ENCODE measurements around the gene THPO. TPM values are rescaled to one million over a fixed set of nuclear protein-coding genes. Genes with fewer than 3 reads are reported as not detected.

Gene THPO
- total RNA-seq, 1 donor from 2014 or later, result 2.3 TPM

GRCh38 chr3:184352149-184352785, 25.7 kb downstream of the THPO start:
- Mint-ChIP-seq H3K36me3 (peaks cover 16% of the 10 kb centered on the region), H3K27ac (peak overlapping the region; percentile 75), H3K27me3 (ENCODE audit: insufficient read depth, low read depth) (peaks cover 7% of the 10 kb centered on the region), H3K4me3 (no peak overlapping the region), H3K9me3 (no peaks in the 10 kb centered on the region), H3K4me1 (peaks cover 35% of the 10 kb centered on the region)
- TF ChIP-seq CTCF (IDR thresholded peaks at IDR 0.05) (no peak), EZH2phosphoT487 (IDR thresholded peaks at IDR 0.05) (no peak), EZH2 (IDR thresholded peaks at IDR 0.05) (no peak)
- no peaks in the 10 kb centered on the region for H3K27me3 ChIP-seq
- no peak overlapping the region for H3K4me3 ChIP-seq
- H3F3A ChIP-seq (ENCODE audit: low read depth), result peaks cover 12% of the 10 kb centered on the region
- H3K9ac ChIP-seq, result no peak overlapping the region
- no peaks in the 10 kb centered on the region for H3K4me1 ChIP-seq
- peaks cover 17% of the 10 kb centered on the region for H4K20me1 ChIP-seq (ENCODE audit: low read depth)
- no peaks in the 10 kb centered on the region for H3K79me2 ChIP-seq (ENCODE audit: low read depth)
- H3K4me2 ChIP-seq, result no peak overlapping the region
- no peak overlapping the region for H3K27ac ChIP-seq
- no peaks in the 10 kb centered on the region for H3K9me3 ChIP-seq (ENCODE audit: low read depth)
- no peak overlapping the region for H2AFZ ChIP-seq (replicated peaks)
- no peak for DNase-seq (ENCODE audit: low spot score)
- H3K36me3 ChIP-seq, result no peaks in the 10 kb centered on the region

GRCh38 chr3:184351511-184352148, 26.4 kb downstream of the THPO start:
- H3K4me3 ChIP-seq, result no peak overlapping the region
- no peaks in the 10 kb centered on the region for H3K4me1 ChIP-seq
- peaks cover 40% of the 10 kb centered on the region for H3K4me1 Mint-ChIP-seq
- H3K27me3 Mint-ChIP-seq (ENCODE audit: insufficient read depth, low read depth), result peaks cover 9% of the 10 kb centered on the region
- TF ChIP-seq CTCF (IDR thresholded peaks at IDR 0.05), result no peak
- no peak for TF ChIP-seq EZH2phosphoT487 (IDR thresholded peaks at IDR 0.05)
- TF ChIP-seq EZH2 (IDR thresholded peaks at IDR 0.05), result no peak
- H3K4me2 ChIP-seq, result no peak overlapping the region
- no peak overlapping the region for H3K27ac ChIP-seq
- no peak overlapping the region for H3K9ac ChIP-seq
- peak overlapping the region; percentile 75 for H3K27ac Mint-ChIP-seq
- H3K9me3 ChIP-seq (ENCODE audit: low read depth), result no peaks in the 10 kb centered on the region
- H3K27me3 ChIP-seq, result no peaks in the 10 kb centered on the region
- H4K20me1 ChIP-seq (ENCODE audit: low read depth), result peaks cover 19% of the 10 kb centered on the region
- H3K9me3 Mint-ChIP-seq, result no peaks in the 10 kb centered on the region
- H3F3A ChIP-seq (ENCODE audit: low read depth), result peaks cover 16% of the 10 kb centered on the region
- H2AFZ ChIP-seq (replicated peaks), result no peak overlapping the region
- peak overlapping the region; percentile 44 for H3K4me3 Mint-ChIP-seq
- no peak for DNase-seq (ENCODE audit: low spot score)
- peaks cover 19% of the 10 kb centered on the region for H3K36me3 Mint-ChIP-seq
- H3K79me2 ChIP-seq (ENCODE audit: low read depth), result no peaks in the 10 kb centered on the region
- H3K36me3 ChIP-seq, result no peaks in the 10 kb centered on the region

GRCh38 chr3:184350618-184351017, 27.4 kb downstream of the THPO start:
- Mint-ChIP-seq H3K27me3 (ENCODE audit: insufficient read depth, low read depth) (peaks cover 9% of the 10 kb centered on the region), H3K27ac (no peak overlapping the region), H3K4me3 (no peak overlapping the region), H3K36me3 (peaks cover 19% of the 10 kb centered on the region), H3K4me1 (peaks cover 44% of the 10 kb centered on the region), H3K9me3 (no peaks in the 10 kb centered on the region)
- peaks cover 7% of the 10 kb centered on the region for H3K4me1 ChIP-seq
- no peak for DNase-seq (ENCODE audit: low spot score)
- no peak overlapping the region for H3K27ac ChIP-seq
- H3K9me3 ChIP-seq (ENCODE audit: low read depth), result no peaks in the 10 kb centered on the region
- H3K4me2 ChIP-seq, result no peak overlapping the region
- no peak for TF ChIP-seq EZH2phosphoT487 (IDR thresholded peaks at IDR 0.05)
- TF ChIP-seq CTCF (IDR thresholded peaks at IDR 0.05), result no peak
- peaks cover 27% of the 10 kb centered on the region for H3F3A ChIP-seq (ENCODE audit: low read depth)
- no peaks in the 10 kb centered on the region for H3K27me3 ChIP-seq
- no peaks in the 10 kb centered on the region for H3K36me3 ChIP-seq
- peaks cover 29% of the 10 kb centered on the region for H4K20me1 ChIP-seq (ENCODE audit: low read depth)
- no peak overlapping the region for H2AFZ ChIP-seq (replicated peaks)
- no peak overlapping the region for H3K4me3 ChIP-seq
- no peak overlapping the region for H3K9ac ChIP-seq
- no peaks in the 10 kb centered on the region for H3K79me2 ChIP-seq (ENCODE audit: low read depth)

All from neural progenitor cell (in vitro differentiated cells).